CD14-positive monocyte (primary cell): ENCODE results near the gene NFKB1. TPM values are rescaled to one million over a fixed set of nuclear protein-coding genes. Genes with fewer than 3 reads are reported as not detected.

Experiments used
- DNase-seq, 3 donors: peaks; one replicate each; pipeline ENCODE4 v3.0.0-alpha.2; 2011 to 2022
- H2AFZ ChIP-seq: 2 replicates; pipeline ENCODE4 v1.6.0; 2012; ENCODE audit warnings: mild to moderate bottlenecking, low read depth, low read length, inconsistent platforms; ENCODE audit not compliant: insufficient read depth, poor library complexity, severe bottlenecking
- H3K27ac ChIP-seq, 2 donors: 1 replicate in 1 of 2; 2 replicates in 1 of 2; pipeline ENCODE4 v1.5.1; 2012 to 2013; ENCODE audit warnings: low read length in 2 of 2, control low read depth in 1 of 2, inconsistent platforms in 1 of 2, low read depth in 1 of 2, mild to moderate bottlenecking in 1 of 2
- H3K27me3 ChIP-seq, 2 donors: one replicate each; pipeline versions ENCODE4 v1.6.0 to v1.6.1; 2011 to 2013; ENCODE audit warnings: low read length in 2 of 2; ENCODE audit not compliant: control insufficient read depth in 2 of 2, insufficient read depth in 2 of 2
- H3K36me3 ChIP-seq, 2 donors: replicated peaks in 1 of 2; 1 replicate in 1 of 2; 2 replicates in 1 of 2; pipeline versions ENCODE4 v1.5.1 to v1.6.1; 2012 to 2013; ENCODE audit warnings: low read length in 2 of 2, control low read depth in 1 of 2, inconsistent platforms in 1 of 2, mild to moderate bottlenecking in 1 of 2; ENCODE audit not compliant: insufficient read depth in 2 of 2, control insufficient read depth in 1 of 2
- H3K4me1 ChIP-seq, 2 donors: 1 replicate in 1 of 2; 2 replicates in 1 of 2; pipeline versions ENCODE4 v1.5.1 to v1.6.1; 2012 to 2013; ENCODE audit warnings: low read length in 2 of 2, control low read depth in 1 of 2, inconsistent platforms in 1 of 2, mild to moderate bottlenecking in 1 of 2, moderate library complexity in 1 of 2; ENCODE audit not compliant: insufficient read depth in 2 of 2, control insufficient read depth in 1 of 2
- H3K4me2 ChIP-seq: replicated peaks from 2 replicates; pipeline ENCODE3; 2012; ENCODE audit warnings: low read length, moderate library complexity, mild to moderate bottlenecking; ENCODE audit not compliant: poor library complexity, severe bottlenecking; ENCODE audit errors: extremely low read depth
- H3K4me3 ChIP-seq, 3 experiments: fragments of 200-600 bp in 1 of 3; sonication (generic) in 1 of 3; replicated peaks in 1 of 3; 1 replicate in 2 of 3; 2 replicates in 1 of 3; pipeline ENCODE4 v1.5.1; 2011 to 2013; ENCODE audit warnings: low read length in 3 of 3, mild to moderate bottlenecking in 3 of 3, control low read depth in 2 of 3, low read depth in 2 of 3, inconsistent platforms in 1 of 3, moderate library complexity in 1 of 3
- H3K79me2 ChIP-seq: 2 replicates; pipeline ENCODE4 v1.6.0; 2012; ENCODE audit warnings: mild to moderate bottlenecking, control low read depth, inconsistent platforms, low read length, moderate library complexity; ENCODE audit not compliant: insufficient read depth
- H3K9ac ChIP-seq: 2 replicates; pipeline ENCODE4 v1.6.0; 2017; ENCODE audit warnings: low read length, mild to moderate bottlenecking; ENCODE audit not compliant: insufficient read depth, poor library complexity, severe bottlenecking
- H3K9me3 ChIP-seq, 2 donors: replicated peaks in 1 of 2; 1 replicate in 1 of 2; 2 replicates in 1 of 2; pipeline versions ENCODE4 v1.5.1 to v1.6.1; 2012 to 2013; ENCODE audit warnings: low read length in 2 of 2, control low read depth in 1 of 2; ENCODE audit not compliant: control insufficient read depth in 1 of 2, insufficient read depth in 1 of 2
- H4K20me1 ChIP-seq: 2 replicates; pipeline ENCODE4 v1.6.0; 2012; ENCODE audit warnings: mild to moderate bottlenecking, low read length, control low read depth, moderate library complexity; ENCODE audit not compliant: insufficient read depth
- H3K27ac Mint-ChIP-seq, 7 donors: one replicate each; pipeline ENCODE4 v1.8.0; 2020; ENCODE audit warnings: mild to moderate bottlenecking in 7 of 7, mixed read lengths in 7 of 7, moderate library complexity in 6 of 7, inconsistent platforms in 2 of 7
- H3K27me3 Mint-ChIP-seq, 3 donors: one replicate each; pipeline ENCODE4 v1.8.0; 2021 to 2022; ENCODE audit warnings: low read depth in 3 of 3, mild to moderate bottlenecking in 3 of 3, mixed read lengths in 3 of 3, moderate library complexity in 3 of 3, inconsistent platforms in 1 of 3
- H3K36me3 Mint-ChIP-seq, 2 donors: one replicate each; pipeline ENCODE4 v1.8.0; 2020; ENCODE audit warnings: mixed read lengths in 2 of 2, inconsistent platforms in 1 of 2, mild to moderate bottlenecking in 1 of 2
- H3K4me1 Mint-ChIP-seq: one replicate; pipeline ENCODE4 v1.8.0; 2020; ENCODE audit warnings: mild to moderate bottlenecking, mixed read lengths
- H3K4me3 Mint-ChIP-seq, 2 donors: one replicate each; pipeline ENCODE4 v1.8.0; 2020; ENCODE audit warnings: mild to moderate bottlenecking in 2 of 2, mixed read lengths in 2 of 2, moderate library complexity in 1 of 2
- H3K9me3 Mint-ChIP-seq, 7 donors: one replicate each; pipeline ENCODE4 v1.8.0; 2020 to 2022; ENCODE audit warnings: mixed read lengths in 7 of 7, mild to moderate bottlenecking in 6 of 7, moderate library complexity in 6 of 7, inconsistent platforms in 2 of 7
- WGBS: methylation state at CpG from one replicate; pipeline ENCODE4 v1.1.5; 2013; ENCODE audit warnings: missing lambda C conversion rate; ENCODE audit not compliant: insufficient coverage; 5-methylcytosine and 5-hydroxymethylcytosine counted together
- intact Hi-C, 2 donors: fragments of 100-400 bp; cut with micrococcal nuclease; formaldehyde crosslinking; loops; one replicate each; pipeline versions ENCODE4 v1.15.0 to v1.15.1; 2023
- polyA plus RNA-seq, 3 donors: library from polyadenylated mRNA; depleted of rRNA in 1 of 3; unstranded in 2 of 3; stranded (reverse) in 1 of 3; fragments of 300-500 nt in 2 of 3; fragments of >200 nt in 1 of 3; fragmentation: Illumina TruSeq in 2 of 3; gene quantifications; 1 replicate in 2 of 3; 2 replicates in 1 of 3; pipeline ENCODE4 v1.2.3, GENCODE V29; 2012 to 2021
- TF ChIP-seq, protein P1 (sequence below): fragments of 200-600 bp; IDR thresholded peaks from one replicate; pipeline ENCODE4 v1.8.0; 2022; ENCODE audit warnings: antibody characterized with exemption, mild to moderate bottlenecking

Gene NFKB1
- polyA plus RNA-seq, 3 donors = 9.0 to 34.4 (median 17.8) TPM

DNA sequence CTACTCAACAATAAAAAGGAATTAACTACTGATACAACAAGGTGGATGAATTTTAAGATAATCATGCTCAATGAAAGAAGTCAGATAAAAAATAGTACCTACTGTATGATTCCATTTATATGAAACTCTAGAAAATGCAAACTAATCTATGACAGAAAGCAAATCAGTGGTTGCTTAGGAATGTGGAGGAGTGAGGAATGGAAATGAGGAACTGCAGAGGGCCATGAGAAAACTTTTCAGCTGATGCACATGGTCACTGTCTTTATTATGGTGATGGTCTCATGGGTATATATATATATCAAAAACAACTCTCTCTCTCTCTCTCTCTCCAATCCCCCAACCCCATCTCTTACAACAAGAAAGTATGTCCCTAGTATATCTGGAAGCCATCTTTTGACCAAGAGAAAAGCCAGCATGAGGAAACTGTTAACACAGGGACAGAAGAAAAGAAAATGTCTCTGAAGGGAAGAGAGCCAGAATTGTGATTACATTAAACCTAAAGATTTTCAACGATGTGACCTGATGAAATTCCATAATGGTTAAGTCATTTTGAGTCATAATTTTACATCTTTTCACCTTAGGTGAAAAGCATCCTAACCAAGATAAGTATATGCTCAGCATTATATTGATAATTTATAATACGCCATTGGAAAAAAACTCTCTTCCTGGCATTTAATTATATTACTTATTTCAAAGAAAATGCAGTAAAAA, 8.5 kb upstream of the NFKB1 start:
- Mint-ChIP-seq H3K36me3 (no peaks in the 10 kb centered on the region), H3K27me3 (no peaks in the 10 kb centered on the region), H3K27ac (peak overlapping the region in 1 of 7 donors; percentile 29), H3K4me3 (no peak overlapping the region), H3K4me1 (no peaks in the 10 kb centered on the region), H3K9me3 (peaks cover 0 to 3% (median 0%) of the 10 kb centered on the region in 7 donors)
- Histone ChIP-seq H3K36me3 (no peaks in the 10 kb centered on the region), H3K4me1 (no peaks in the 10 kb centered on the region), H3K27ac (no peak overlapping the region), H2AFZ (no peak overlapping the region), H3K9me3 (no peaks in the 10 kb centered on the region), H3K4me2 (no peak overlapping the region), H3K79me2 (no peaks in the 10 kb centered on the region), H3K9ac (no peak overlapping the region), H3K4me3 (no peak overlapping the region), H4K20me1 (no peaks in the 10 kb centered on the region), H3K27me3 (no peaks in the 10 kb centered on the region)
- DNase-seq = no peak
- no CpG with 5 or more reads among the region's 2 CpGs for WGBS
- TF ChIP-seq, protein P1, sequence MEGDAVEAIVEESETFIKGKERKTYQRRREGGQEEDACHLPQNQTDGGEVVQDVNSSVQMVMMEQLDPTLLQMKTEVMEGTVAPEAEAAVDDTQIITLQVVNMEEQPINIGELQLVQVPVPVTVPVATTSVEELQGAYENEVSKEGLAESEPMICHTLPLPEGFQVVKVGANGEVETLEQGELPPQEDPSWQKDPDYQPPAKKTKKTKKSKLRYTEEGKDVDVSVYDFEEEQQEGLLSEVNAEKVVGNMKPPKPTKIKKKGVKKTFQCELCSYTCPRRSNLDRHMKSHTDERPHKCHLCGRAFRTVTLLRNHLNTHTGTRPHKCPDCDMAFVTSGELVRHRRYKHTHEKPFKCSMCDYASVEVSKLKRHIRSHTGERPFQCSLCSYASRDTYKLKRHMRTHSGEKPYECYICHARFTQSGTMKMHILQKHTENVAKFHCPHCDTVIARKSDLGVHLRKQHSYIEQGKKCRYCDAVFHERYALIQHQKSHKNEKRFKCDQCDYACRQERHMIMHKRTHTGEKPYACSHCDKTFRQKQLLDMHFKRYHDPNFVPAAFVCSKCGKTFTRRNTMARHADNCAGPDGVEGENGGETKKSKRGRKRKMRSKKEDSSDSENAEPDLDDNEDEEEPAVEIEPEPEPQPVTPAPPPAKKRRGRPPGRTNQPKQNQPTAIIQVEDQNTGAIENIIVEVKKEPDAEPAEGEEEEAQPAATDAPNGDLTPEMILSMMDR = no peak
- intact Hi-C loops = no loop called here

DNA sequence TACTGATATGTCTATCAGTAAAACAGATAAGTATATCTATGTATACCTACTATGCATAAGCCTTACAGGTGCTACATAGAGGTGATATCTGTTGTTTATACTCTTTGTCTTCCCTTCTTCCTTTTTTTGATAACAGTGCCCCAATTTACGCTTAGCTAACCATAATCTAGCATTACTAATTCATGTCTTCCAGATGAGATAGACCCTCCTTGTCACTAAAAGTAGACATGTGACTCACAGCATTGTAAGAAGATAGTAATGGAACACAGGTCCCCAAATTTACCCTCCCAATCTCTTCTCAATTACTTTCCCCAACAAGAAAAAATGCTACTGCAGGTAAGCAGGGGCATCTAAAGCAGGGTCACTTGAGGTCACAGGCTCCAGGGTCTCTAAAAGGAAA, 7.9 kb upstream of the NFKB1 start:
- no peaks in the 10 kb centered on the region for H3K36me3 Mint-ChIP-seq
- no peaks in the 10 kb centered on the region for H3K9me3 Mint-ChIP-seq
- H3K4me1 Mint-ChIP-seq = no peaks in the 10 kb centered on the region
- no peaks in the 10 kb centered on the region for H3K27me3 Mint-ChIP-seq
- intact Hi-C loops = no loop called here
- no peak overlapping the region for H3K27ac Mint-ChIP-seq
- Histone ChIP-seq H3K27me3 (no peaks in the 10 kb centered on the region), H4K20me1 (no peaks in the 10 kb centered on the region), H3K27ac (no peak overlapping the region), H3K4me2 (no peak overlapping the region), H3K9me3 (no peaks in the 10 kb centered on the region), H3K79me2 (no peaks in the 10 kb centered on the region), H3K36me3 (no peaks in the 10 kb centered on the region), H3K4me1 (no peaks in the 10 kb centered on the region), H3K4me3 (no peak overlapping the region), H2AFZ (no peak overlapping the region), H3K9ac (no peak overlapping the region)
- TF ChIP-seq, protein P1 = no peak
- no peak overlapping the region for H3K4me3 Mint-ChIP-seq
- no peak for DNase-seq
- no CpG with 5 or more reads among the region's 1 CpG for WGBS
